Stomach (tissue), 4 donors: ENCODE measurements around the gene CCDC169.
"Not testable (repeated sequence)": the region's sequence is repeated elsewhere in the genome, so short reads cannot be mapped to it uniquely, and the experiment has no call there.

Experiments used
- CTCF ChIP-seq, 7 experiments: fragments of 450-650 bp in 4 of 7; fragments of 200-600 bp in 3 of 7; sonication (generic) in 3 of 7; IDR thresholded peaks; one replicate each; pipeline ENCODE4 v1.5.1; 2016 to 2019; ENCODE audit warnings: antibody characterized with exemption in 7 of 7, control low read depth in 2 of 7, mild to moderate bottlenecking in 1 of 7
- EP300 ChIP-seq: sonication (generic); formaldehyde crosslinking; IDR thresholded peaks from one replicate; pipeline ENCODE4 v1.6.1; 2017; ENCODE audit warnings: antibody characterized with exemption
- POLR2A ChIP-seq, 4 donors: fragments of 450-650 bp; IDR thresholded peaks; one replicate each; pipeline ENCODE4 v1.6.1; 2016; ENCODE audit warnings: antibody characterized with exemption in 4 of 4, control low read depth in 2 of 4, mild to moderate bottlenecking in 1 of 4, moderate library complexity in 1 of 4
- POLR2AphosphoS5 ChIP-seq, 3 donors: sonication (generic); formaldehyde crosslinking; IDR thresholded peaks; one replicate each; pipeline ENCODE4 v1.6.1; 2016; ENCODE audit warnings: antibody characterized with exemption in 3 of 3

DNA sequence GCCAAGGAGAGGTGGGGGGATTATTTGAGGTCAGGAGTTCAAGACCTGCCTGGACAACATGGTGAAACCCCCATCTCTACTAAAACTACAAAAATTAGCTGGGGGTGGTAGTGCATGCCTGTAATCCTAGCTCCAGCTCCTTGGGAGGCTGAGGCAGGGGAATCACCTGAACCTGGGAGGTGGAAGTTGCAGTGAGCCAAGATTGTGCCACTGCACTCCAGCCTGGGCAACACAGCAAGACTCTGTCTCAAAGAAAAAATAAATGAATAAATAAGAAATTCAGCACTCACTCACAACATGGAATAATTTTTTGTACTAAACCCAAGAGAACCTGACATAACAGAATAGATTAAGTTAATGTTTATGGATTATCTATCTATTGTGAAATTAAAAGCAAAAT, 34.6 kb upstream of the CCDC169 start:
- TF ChIP-seq EP300; POLR2AphosphoS5 (IDR thresholded peaks at IDR 0.05); POLR2A (IDR thresholded peaks at IDR 0.05); CTCF (IDR thresholded peaks at IDR 0.05): not testable (repeated sequence)
